D721Med (cell line): ENCODE results near the gene LAMTOR3.

Source experiments
- DNase-seq: peaks from one replicate; pipeline ENCODE4 v3.0.0; 2011; ENCODE audit warnings: low spot score; ENCODE audit not compliant: insufficient read length
- FAIRE-seq: peaks from 2 replicates; lab custom pipeline; 2011; peaks lifted over from hg19 to GRCh38; lab: Jason Lieb, UNC
- TF ChIP-seq, protein P1 (sequence below): IDR thresholded peaks from 2 replicates; pipeline ENCODE4 v1.5.1; 2012; ENCODE audit warnings: mild to moderate bottlenecking, control low read depth; ENCODE audit not compliant: insufficient read depth; ENCODE audit errors: missing control alignments

The LAMTOR3 gene

GRCh38 chr4:99846891-99847290, 47.3 kb downstream of the LAMTOR3 start:
- FAIRE-seq = no peak
- DNase-seq = no peak
- TF ChIP-seq, protein P1, sequence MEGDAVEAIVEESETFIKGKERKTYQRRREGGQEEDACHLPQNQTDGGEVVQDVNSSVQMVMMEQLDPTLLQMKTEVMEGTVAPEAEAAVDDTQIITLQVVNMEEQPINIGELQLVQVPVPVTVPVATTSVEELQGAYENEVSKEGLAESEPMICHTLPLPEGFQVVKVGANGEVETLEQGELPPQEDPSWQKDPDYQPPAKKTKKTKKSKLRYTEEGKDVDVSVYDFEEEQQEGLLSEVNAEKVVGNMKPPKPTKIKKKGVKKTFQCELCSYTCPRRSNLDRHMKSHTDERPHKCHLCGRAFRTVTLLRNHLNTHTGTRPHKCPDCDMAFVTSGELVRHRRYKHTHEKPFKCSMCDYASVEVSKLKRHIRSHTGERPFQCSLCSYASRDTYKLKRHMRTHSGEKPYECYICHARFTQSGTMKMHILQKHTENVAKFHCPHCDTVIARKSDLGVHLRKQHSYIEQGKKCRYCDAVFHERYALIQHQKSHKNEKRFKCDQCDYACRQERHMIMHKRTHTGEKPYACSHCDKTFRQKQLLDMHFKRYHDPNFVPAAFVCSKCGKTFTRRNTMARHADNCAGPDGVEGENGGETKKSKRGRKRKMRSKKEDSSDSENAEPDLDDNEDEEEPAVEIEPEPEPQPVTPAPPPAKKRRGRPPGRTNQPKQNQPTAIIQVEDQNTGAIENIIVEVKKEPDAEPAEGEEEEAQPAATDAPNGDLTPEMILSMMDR = no peak

- TF ChIP-seq, protein P1 = no peak
- DNase-seq = no peak
- FAIRE-seq = no peak
These were observed 48.3 kb downstream of the LAMTOR3 start for GRCh38 chr4:99845708-99846469.

GRCh38 chr4:99845179-99845578, 49.0 kb downstream of the LAMTOR3 start:
- FAIRE-seq (no peak), DNase-seq (no peak)
- TF ChIP-seq, protein P1 = no peak

DNA sequence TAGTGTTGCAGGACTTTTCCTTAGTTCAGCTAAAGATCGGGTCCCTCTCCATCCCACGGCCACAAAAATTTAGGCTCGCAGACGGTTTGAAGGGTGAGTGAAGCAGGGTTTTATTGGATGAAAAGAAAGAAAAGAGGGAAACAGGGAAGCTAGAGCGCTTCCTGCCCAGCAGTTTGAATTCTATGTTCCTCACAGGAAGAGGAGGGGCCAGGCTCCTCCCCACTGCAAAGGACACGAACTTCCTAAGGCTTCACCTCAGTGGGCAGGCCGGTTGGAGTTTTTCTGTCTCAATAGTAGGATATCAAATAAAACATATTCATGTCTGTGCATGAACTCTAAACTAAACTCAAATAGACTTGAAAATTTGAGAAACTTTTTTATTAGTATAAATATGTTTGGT, 50.2 kb downstream of the LAMTOR3 start:
- no peak for FAIRE-seq
- no peak for DNase-seq
- TF ChIP-seq, protein P1 = no peak

DNA sequence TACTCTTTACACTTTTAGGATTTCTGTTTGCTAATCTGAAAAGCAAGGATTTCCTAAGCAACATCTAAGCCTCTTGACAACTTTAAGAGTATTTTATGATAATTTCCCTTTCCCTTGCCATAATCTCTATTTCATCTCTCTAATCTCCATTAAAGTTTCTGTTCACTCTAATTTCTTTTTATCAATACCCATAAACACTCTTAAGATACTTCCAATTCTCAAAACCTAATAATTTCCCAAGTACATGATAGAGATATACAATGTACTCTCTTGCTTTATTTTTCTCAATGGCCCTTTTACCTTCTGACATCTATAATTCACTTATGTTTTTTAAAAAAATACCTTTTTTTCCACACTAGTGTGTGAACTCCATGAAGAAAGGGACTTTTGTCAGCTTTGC, 50.8 kb downstream of the LAMTOR3 start:
- no peak for FAIRE-seq
- TF ChIP-seq, protein P1 = no peak
- DNase-seq = no peak

DNA sequence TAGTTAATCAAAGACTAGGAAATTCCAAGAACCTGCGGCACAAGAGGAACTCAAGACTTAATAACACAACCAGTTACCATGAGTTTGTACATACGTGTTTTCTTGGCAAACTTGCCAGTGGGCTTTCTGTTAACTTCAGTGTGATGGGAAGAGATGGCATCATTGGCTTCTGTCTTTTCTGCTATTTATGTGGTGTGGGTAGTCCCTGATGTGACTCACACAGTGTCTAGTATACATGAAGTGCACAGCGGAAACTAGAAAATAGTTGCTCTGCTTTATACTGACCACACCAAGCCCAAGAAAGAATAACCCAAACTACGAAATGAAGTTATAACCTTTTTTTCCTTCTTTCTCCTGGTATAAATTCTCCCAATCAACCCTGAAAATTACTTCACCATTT, 53.1 kb downstream of the LAMTOR3 start:
- no peak for FAIRE-seq
- DNase-seq = no peak
- TF ChIP-seq, protein P1 = no peak

DNA sequence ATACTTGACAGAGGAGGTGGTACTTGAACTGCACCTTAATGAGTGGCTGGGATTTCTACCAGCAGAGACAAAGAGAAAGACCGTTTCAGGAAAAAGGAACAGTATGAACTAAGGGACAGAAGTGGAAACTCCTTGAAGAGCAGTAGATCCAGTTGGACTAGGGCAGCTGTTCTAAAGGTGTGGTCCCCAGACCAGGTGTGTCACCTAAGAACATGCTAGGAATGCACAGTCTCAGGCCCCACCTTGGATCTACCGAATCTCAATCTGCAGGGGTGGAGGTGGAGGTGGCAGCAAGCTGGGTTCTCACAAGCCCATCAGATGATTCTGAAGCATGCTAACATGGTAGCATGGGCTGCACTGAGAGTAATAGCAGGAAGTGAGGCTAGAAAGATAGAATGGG, 55.3 kb downstream of the LAMTOR3 start:
- no peak for DNase-seq

More for the DNA sequence above, 55.3 kb downstream of the LAMTOR3 start:
- TF ChIP-seq, protein P1 = no peak
- no peak for FAIRE-seq
